Calu3 (cell line): Measurements from ENCODE around the gene PCSK5. TPM values are rescaled to one million over a fixed set of nuclear protein-coding genes. Genes with fewer than 3 reads are reported as not detected.

Experiments
- BruUV-seq: library from RNA; stranded (reverse); fragments of 400-500 nt; replicated peaks from 2 replicates; lab custom pipeline; 2021; lab: Mats Ljungman, UMichigan
- CTCF ChIA-PET: fragments of 300-600 bp; sonication (Branson Sonifier 250); formaldehyde crosslinking; loops from one replicate; lab custom pipeline; 2022; ENCODE audit warnings: antibody characterized with exemption; lab: Charles Lee
- DNase-seq: peaks from one replicate; pipeline ENCODE4 v3.0.0; 2022
- H3K27ac Mint-ChIP-seq: one replicate; pipeline ENCODE4 v1.8.0; 2022; ENCODE audit warnings: mixed read lengths; ENCODE audit not compliant: unreplicated experiment
- H3K27me3 Mint-ChIP-seq: one replicate; pipeline ENCODE4 v1.8.0; 2022; ENCODE audit warnings: mixed read lengths; ENCODE audit not compliant: unreplicated experiment
- H3K36me3 Mint-ChIP-seq: one replicate; pipeline ENCODE4 v1.8.0; 2022; ENCODE audit warnings: mild to moderate bottlenecking, moderate library complexity, mixed read lengths; ENCODE audit not compliant: insufficient read depth, unreplicated experiment
- H3K4me1 Mint-ChIP-seq: one replicate; pipeline ENCODE4 v1.8.0; 2022; ENCODE audit warnings: mild to moderate bottlenecking, low read depth, mixed read lengths; ENCODE audit not compliant: unreplicated experiment
- H3K4me3 Mint-ChIP-seq: one replicate; pipeline ENCODE4 v1.8.0; 2022; ENCODE audit warnings: mild to moderate bottlenecking, low read depth, moderate library complexity, mixed read lengths; ENCODE audit not compliant: unreplicated experiment
- H3K9me3 Mint-ChIP-seq: one replicate; pipeline ENCODE4 v1.8.0; 2022; ENCODE audit warnings: low read depth, mixed read lengths; ENCODE audit not compliant: unreplicated experiment
- intact Hi-C: fragments of 100-400 bp; cut with micrococcal nuclease; formaldehyde crosslinking; loops from one replicate; pipeline ENCODE4 v1.10.0; 2022; ENCODE audit not compliant: unreplicated experiment
- total RNA-seq: library from RNA; stranded (reverse); gene quantifications from 2 replicates; pipeline ENCODE4 v1.2.3, GENCODE V29; 2022
- TF ChIP-seq, protein P1 (sequence below): fragments of 200-600 bp; IDR thresholded peaks from one replicate; pipeline ENCODE4 v1.8.0; 2022; ENCODE audit warnings: antibody characterized with exemption; ENCODE audit not compliant: unreplicated experiment

Gene PCSK5
- total RNA-seq, 1 experiment from 2014 or later: 38.4 TPM

DNA sequence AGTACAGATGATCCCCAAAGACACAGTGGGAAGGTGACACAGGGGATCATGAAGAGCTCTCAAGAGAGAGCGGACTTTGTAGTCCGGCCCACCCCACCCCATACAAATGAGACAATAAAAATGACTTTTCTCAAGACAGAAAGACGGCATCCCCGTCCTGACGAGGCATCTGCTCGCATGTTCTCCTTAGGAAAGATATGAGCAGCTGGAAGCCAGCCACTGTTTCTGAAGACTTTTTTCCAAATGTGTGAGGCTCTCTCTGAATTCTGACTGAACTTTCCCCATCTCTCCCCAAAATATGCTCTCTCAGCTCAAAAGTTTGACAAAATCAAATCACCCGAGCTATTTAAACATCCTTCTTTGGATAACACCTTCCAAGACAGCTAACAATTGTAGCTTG lies 398.6 kb downstream of the PCSK5 start:
- H3K4me1 Mint-ChIP-seq: no peaks in the 10 kb centered on the region
- H3K27ac Mint-ChIP-seq: no peak overlapping the region
- no peaks in the 10 kb centered on the region for H3K27me3 Mint-ChIP-seq
- TF ChIP-seq, protein P1, sequence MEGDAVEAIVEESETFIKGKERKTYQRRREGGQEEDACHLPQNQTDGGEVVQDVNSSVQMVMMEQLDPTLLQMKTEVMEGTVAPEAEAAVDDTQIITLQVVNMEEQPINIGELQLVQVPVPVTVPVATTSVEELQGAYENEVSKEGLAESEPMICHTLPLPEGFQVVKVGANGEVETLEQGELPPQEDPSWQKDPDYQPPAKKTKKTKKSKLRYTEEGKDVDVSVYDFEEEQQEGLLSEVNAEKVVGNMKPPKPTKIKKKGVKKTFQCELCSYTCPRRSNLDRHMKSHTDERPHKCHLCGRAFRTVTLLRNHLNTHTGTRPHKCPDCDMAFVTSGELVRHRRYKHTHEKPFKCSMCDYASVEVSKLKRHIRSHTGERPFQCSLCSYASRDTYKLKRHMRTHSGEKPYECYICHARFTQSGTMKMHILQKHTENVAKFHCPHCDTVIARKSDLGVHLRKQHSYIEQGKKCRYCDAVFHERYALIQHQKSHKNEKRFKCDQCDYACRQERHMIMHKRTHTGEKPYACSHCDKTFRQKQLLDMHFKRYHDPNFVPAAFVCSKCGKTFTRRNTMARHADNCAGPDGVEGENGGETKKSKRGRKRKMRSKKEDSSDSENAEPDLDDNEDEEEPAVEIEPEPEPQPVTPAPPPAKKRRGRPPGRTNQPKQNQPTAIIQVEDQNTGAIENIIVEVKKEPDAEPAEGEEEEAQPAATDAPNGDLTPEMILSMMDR: no peak
- no TSS peak for BruUV-seq
- no peak for DNase-seq
- intact Hi-C loops: no loop called here
- CTCF ChIA-PET: no interaction called here
- no peaks in the 10 kb centered on the region for H3K9me3 Mint-ChIP-seq
- no peak overlapping the region for H3K4me3 Mint-ChIP-seq
- H3K36me3 Mint-ChIP-seq: no peaks in the 10 kb centered on the region

DNA sequence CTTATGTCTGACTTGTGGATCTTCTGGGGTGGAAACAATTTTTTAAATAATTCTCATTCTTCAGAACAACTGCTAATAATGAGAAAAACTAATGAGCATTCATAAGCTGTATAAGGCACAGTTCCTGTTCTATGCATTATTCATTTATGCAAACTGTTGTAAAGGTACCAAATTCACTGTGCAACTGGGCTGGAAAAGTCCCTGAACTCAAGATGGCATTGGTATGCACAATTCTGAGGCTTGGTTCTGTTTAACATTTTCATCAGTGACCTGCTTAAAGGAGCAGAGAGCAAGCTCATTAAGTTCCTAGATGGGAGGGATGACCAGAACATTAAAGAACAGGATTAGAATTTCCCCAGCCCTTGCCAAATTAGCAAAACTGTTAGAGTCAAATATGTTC lies 399.2 kb downstream of the PCSK5 start:
- H3K4me3 Mint-ChIP-seq: no peak overlapping the region
- no TSS peak for BruUV-seq
- no peaks in the 10 kb centered on the region for H3K27me3 Mint-ChIP-seq
- CTCF ChIA-PET: interaction anchor here (0.6 kb wide), 1 partner anchor 26 kb away, joined by 3 read pairs; no protein-coding TSS in a partner anchor
- intact Hi-C loops: no loop called here
- no peak overlapping the region for H3K27ac Mint-ChIP-seq
- H3K36me3 Mint-ChIP-seq: no peaks in the 10 kb centered on the region
- H3K9me3 Mint-ChIP-seq: no peaks in the 10 kb centered on the region
- TF ChIP-seq, protein P1: no peak
- no peaks in the 10 kb centered on the region for H3K4me1 Mint-ChIP-seq
- DNase-seq: no peak

DNA sequence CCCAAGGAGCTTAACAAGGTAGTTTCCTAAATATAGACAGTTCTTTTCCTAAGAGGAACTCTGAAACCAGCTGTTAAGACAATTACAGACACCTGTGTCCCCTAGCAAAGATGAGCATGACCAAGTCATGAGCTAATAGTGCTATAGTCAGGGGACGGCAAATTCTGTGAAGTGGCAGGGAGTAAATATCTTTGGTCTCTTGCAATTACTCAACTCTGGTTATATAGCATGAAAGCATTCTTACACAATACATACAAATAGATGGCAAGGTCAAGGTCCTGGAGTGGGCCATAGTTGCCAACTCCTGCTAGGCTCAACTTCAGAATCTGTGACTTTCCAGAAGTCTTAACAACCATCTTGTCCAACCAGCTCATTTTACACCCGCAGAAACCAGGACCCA lies 400.1 kb downstream of the PCSK5 start:
- CTCF ChIA-PET: no interaction called here
- no TSS peak for BruUV-seq

DNA sequence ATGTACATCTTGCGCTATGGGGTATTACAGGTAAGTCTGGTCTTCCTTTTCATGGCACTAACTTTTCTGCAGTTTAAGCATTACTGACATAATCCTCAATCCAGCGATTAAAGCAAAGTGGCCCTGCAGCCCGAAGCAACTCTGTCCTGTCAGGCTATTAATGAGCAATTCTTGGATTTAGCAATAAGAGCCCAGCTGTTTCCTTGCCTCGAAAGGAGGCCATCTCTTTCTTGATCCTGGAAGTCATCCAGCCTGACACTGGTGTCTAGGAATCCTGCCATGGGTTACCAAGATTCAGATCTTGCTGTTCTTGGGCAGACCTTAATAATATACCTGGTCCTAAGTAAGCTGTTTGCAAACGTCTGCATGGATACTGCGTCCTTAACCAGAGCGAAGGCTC lies 401.8 kb downstream of the PCSK5 start:
- intact Hi-C loops: no loop called here
- TF ChIP-seq, protein P1: no peak
- CTCF ChIA-PET: no interaction called here
- Mint-ChIP-seq H3K4me1 (no peaks in the 10 kb centered on the region), H3K9me3 (no peaks in the 10 kb centered on the region), H3K27me3 (no peaks in the 10 kb centered on the region), H3K36me3 (no peaks in the 10 kb centered on the region), H3K27ac (no peak overlapping the region), H3K4me3 (no peak overlapping the region)
- DNase-seq: no peak
- no TSS peak for BruUV-seq

More for the DNA sequence above, 400.1 kb downstream of the PCSK5 start:
- H3K36me3 Mint-ChIP-seq: no peaks in the 10 kb centered on the region
- TF ChIP-seq, protein P1: no peak
- intact Hi-C loops: no loop called here
- H3K4me1 Mint-ChIP-seq: no peaks in the 10 kb centered on the region
- no peak for DNase-seq
- H3K9me3 Mint-ChIP-seq: no peaks in the 10 kb centered on the region
- no peaks in the 10 kb centered on the region for H3K27me3 Mint-ChIP-seq
- no peak overlapping the region for H3K4me3 Mint-ChIP-seq
- no peak overlapping the region for H3K27ac Mint-ChIP-seq
